Fibroblast of villous mesenchyme (primary cell): ENCODE measurements around the gene TTBK2. TPM values are rescaled to one million over a fixed set of nuclear protein-coding genes. Genes with fewer than 3 reads are reported as not detected.

Experiments
- DNase-seq: peaks from one replicate; pipeline ENCODE4 v3.0.0-alpha.2; 2010; ENCODE audit warnings: low read depth
- H3K4me3 ChIP-seq: 2 replicates; pipeline ENCODE4 v1.5.1; 2011; ENCODE audit warnings: low read depth, mild to moderate bottlenecking, low read length
- CTCF ChIP-seq: IDR thresholded peaks from 2 replicates; pipeline ENCODE4 v1.5.1; 2012; ENCODE audit warnings: low read depth, mild to moderate bottlenecking, low read length; ENCODE audit not compliant: insufficient read depth
- total RNA-seq: library from RNA; depleted of rRNA; stranded (reverse); fragments of >200 nt; gene quantifications from 2 replicates; pipeline ENCODE4 v1.2.3, GENCODE V29; 2012

Gene TTBK2
- total RNA-seq, 1 donor = 17.3 TPM

- no peak for TF ChIP-seq CTCF
- peak within 1 kb of the TSS; percentile 85 for H3K4me3 ChIP-seq
- DNase-seq = peak; percentile 77
Measured at GRCh38 chr15:42736793-42737528, 183.6 kb downstream of the TTBK2 start, which contains the start of gene CDAN1. Gene CDAN1 (minus strand): TSS chr15:42737128. CDS start chr15:42737102, 26 bp downstream.

DNA sequence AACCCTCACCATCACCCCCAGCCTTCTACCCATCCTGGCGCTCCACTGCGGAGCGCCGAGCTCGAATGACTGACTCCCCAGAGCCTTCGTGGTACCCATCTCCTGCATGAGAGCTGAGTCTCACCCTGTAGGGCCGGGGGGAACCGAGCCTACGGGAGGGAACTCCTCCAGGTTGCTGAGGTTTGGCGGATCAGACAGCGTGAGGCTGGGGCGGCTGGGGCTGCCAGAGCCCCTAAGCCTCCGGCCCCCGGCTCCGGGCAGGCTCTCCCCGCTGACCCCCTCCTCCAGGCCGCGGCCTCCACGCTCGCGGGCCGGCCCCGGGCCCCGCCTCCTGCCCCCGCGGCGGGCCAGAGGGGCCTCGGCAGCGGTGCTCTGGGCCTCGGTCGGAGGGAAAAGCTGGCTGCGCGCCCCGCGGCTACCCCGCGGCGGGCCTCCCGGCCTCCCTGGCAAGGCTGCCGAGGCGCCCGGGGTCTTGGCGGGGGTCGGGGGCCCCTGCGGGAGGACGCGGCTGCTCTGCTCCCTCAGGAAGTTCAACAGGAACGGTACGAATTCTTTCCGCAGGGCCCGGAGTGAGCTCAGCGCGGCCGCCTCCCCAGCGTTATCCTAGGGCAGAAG, 184.3 kb downstream of the TTBK2 start:
- no peak for TF ChIP-seq CTCF

DNA sequence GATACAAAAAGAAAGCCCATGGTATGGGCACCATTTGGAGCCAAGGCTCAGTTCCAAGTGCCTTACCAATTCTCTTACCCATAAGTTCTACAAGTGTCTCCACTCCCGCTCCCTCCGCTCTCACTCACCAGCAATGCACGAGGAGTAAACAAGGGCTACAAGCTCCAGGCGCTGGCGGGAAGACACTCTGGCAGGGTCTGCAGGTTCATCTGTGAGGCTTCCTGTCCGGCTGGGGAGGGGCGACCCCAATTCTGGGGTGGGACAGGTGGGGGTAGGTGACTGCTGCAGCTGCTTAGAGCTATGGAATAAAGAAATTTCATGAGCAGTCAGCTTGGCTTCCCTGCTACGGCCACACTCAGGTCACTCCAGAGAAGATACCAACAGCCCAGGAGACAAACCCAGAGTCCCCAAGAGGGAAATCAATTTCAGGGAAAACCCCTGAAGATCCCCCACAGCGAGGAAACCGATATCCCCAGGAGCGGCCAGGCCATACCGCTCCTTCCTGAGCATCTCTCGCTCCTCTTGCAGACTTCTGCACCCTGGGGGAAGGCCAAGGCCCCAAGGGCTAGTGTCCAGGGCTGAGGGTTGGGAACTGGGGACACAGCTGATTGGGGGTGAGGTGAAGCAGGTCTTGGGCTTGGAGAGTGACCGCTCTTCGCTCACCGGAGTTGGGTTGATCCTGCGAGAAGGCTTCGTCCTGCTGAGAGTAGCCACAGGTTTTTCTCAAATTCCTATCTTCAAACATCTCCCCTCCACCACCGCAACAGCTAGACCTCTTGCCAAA, 185.0 kb downstream of the TTBK2 start:
- DNase-seq = no peak
- TF ChIP-seq CTCF = no peak
- H3K4me3 ChIP-seq = peak overlapping the region; percentile 85

More for the DNA sequence above, 184.3 kb downstream of the TTBK2 start:
- peak; percentile 14 for DNase-seq
- peak overlapping the region; percentile 85 for H3K4me3 ChIP-seq

- no peak for DNase-seq
- no peak for TF ChIP-seq CTCF
- H3K4me3 ChIP-seq = no peak overlapping the region
Measured at GRCh38 chr15:42734076-42734672, 186.4 kb downstream of the TTBK2 start.

DNA sequence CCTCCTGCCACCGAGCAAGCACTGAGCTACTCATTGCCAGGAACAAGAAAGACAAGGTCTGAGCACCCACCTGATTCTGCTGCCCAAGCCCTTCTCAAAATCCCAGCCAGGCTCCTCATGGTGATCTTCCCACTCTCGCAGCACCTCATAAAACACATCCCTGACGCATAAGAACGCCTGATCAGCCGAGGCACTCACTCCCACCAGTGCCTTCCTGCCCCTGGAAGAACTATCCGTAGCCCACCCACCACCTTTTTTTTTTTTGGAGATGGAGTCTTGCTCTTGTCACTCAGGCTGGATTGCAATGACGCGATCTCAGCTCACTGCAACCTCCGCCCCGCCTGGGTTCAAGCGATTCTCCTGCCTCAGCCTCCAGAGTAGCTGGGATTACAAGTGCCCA, 187.6 kb downstream of the TTBK2 start:
- TF ChIP-seq CTCF = no peak
- no peak overlapping the region for H3K4me3 ChIP-seq
- DNase-seq = no peak

DNA sequence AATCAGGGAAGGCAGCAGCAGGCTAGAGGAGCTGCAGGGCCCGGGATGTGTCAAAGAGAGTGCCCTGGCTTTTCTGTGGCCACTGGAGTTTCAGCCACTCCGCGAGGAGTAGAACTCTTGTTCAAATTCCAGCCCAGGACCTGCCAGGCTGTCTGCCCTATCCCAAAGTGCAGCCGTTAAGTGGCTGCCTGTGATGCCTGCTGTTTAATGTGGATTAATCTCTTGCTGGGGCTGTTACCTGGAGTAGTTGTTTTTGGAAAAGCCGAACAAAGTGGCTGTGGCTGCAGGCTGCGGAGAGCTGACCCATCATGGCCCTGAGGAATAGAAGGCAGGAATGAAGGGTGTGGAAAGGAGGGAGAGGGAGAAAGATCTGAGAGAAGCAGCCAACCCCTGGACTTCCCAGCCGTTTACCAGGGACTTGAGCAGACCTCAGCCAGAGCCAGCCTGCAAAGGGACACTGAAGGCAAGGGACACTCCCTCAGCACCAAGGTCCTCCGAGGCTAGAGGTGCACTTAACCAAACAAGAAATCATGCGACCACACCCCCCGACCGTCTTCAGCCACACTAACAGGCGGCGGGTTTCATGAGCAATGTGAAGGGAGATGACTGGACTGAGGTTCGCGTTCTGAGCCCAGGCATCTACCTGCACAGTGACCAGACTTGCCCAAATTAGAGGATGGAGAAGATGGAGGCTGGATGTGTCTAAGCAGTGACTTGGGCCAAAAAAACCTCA, 188.3 kb downstream of the TTBK2 start:
- no peak overlapping the region for H3K4me3 ChIP-seq
- DNase-seq = no peak
- no peak for TF ChIP-seq CTCF
